IMR-90 (cell line): Measurements from ENCODE around the gene KCNMA1.

Source experiments
- BHLHE40 ChIP-seq: fragments of 150-350 bp; IDR thresholded peaks from 2 replicates; pipeline ENCODE4 v1.6.1; 2016; ENCODE audit warnings: mild to moderate bottlenecking, low read depth, low read length
- CEBPB ChIP-seq: IDR thresholded peaks from 2 replicates; pipeline ENCODE4 v1.6.1; 2012; ENCODE audit warnings: low read depth, low read length, improper control_type of control experiment
- CTCF ChIP-seq: conservative IDR thresholded peaks from 2 replicates; pipeline ENCODE4 v1.5.1; 2012; ENCODE audit warnings: mild to moderate bottlenecking, low read depth, low read length, improper control_type of control experiment
- ELK1 ChIP-seq: fragments of 150-350 bp; IDR thresholded peaks from 2 replicates; pipeline ENCODE4 v1.6.1; 2016; ENCODE audit warnings: low read depth, mild to moderate bottlenecking, low read length, moderate library complexity, borderline replicate concordance
- MAFK ChIP-seq: IDR thresholded peaks from 2 replicates; pipeline ENCODE4 v1.6.1; 2012; ENCODE audit warnings: low read depth, low read length, improper control_type of control experiment
- NFE2L2 ChIP-seq: fragments of 150-350 bp; IDR thresholded peaks from 2 replicates; pipeline ENCODE4 v1.6.1; 2016; ENCODE audit warnings: low read depth, mild to moderate bottlenecking, low read length
- POLR2A ChIP-seq: IDR thresholded peaks from 2 replicates; pipeline ENCODE4 v1.6.1; 2012; ENCODE audit warnings: mild to moderate bottlenecking, low read depth, low read length
- RAD21 ChIP-seq: IDR thresholded peaks from 2 replicates; pipeline ENCODE4 v1.6.1; 2012; ENCODE audit warnings: low read length, improper control_type of control experiment
- RFX5 ChIP-seq: IDR thresholded peaks from 2 replicates; pipeline ENCODE4 v1.8.0; 2012; ENCODE audit warnings: low read depth, mild to moderate bottlenecking, low read length, moderate library complexity
- SMC3 ChIP-seq: fragments of 150-350 bp; IDR thresholded peaks from 2 replicates; pipeline ENCODE4 v1.6.1; 2016; ENCODE audit warnings: low read depth, mild to moderate bottlenecking, antibody characterized with exemption, low read length, moderate library complexity

GRCh38 chr10:77011874-77012811, 625.5 kb downstream of the KCNMA1 start:
- no peak for TF ChIP-seq CTCF
- no peak for TF ChIP-seq POLR2A
- no peak for TF ChIP-seq CEBPB
- no peak for TF ChIP-seq RFX5
- TF ChIP-seq BHLHE40 = no peak
- no peak for TF ChIP-seq ELK1
- no peak for TF ChIP-seq NFE2L2
- TF ChIP-seq RAD21 = no peak
- no peak for TF ChIP-seq SMC3
- no peak for TF ChIP-seq MAFK
